Ectodermal cell (in vitro differentiated cells): ENCODE measurements around the gene CHMP1B.

Source experiments
- H3K27ac ChIP-seq: 2 replicates; pipeline ENCODE4 v1.7.0; 2013; ENCODE audit warnings: mild to moderate bottlenecking, low read depth, low read length; ENCODE audit not compliant: insufficient read depth, poor library complexity, severe bottlenecking
- H3K27me3 ChIP-seq: 2 replicates; pipeline ENCODE4 v1.7.0; 2013; ENCODE audit warnings: mild to moderate bottlenecking, low read length; ENCODE audit not compliant: insufficient read depth, control insufficient read depth, poor library complexity, severe bottlenecking
- H3K36me3 ChIP-seq: one replicate; pipeline ENCODE4 v1.7.0; 2013; ENCODE audit warnings: low read length; ENCODE audit not compliant: control insufficient read depth, insufficient read depth
- H3K4me1 ChIP-seq: one replicate; pipeline ENCODE4 v1.7.0; 2013; ENCODE audit warnings: low read length; ENCODE audit not compliant: control insufficient read depth, insufficient read depth
- H3K4me3 ChIP-seq: 2 replicates; pipeline ENCODE4 v1.7.0; 2013; ENCODE audit warnings: low read depth, low read length, control low read depth; ENCODE audit not compliant: insufficient read depth
- H3K9me3 ChIP-seq: 2 replicates; pipeline ENCODE4 v1.7.0; 2013; ENCODE audit warnings: mild to moderate bottlenecking, low read length, moderate library complexity; ENCODE audit not compliant: control insufficient read depth
- WGBS, 2 experiments: methylation state at CpG; one replicate each; pipeline ENCODE4 v1.1.7; 2013; ENCODE audit warnings: missing lambda C conversion rate in 2 of 2; 5-methylcytosine and 5-hydroxymethylcytosine counted together

The CHMP1B gene

DNA sequence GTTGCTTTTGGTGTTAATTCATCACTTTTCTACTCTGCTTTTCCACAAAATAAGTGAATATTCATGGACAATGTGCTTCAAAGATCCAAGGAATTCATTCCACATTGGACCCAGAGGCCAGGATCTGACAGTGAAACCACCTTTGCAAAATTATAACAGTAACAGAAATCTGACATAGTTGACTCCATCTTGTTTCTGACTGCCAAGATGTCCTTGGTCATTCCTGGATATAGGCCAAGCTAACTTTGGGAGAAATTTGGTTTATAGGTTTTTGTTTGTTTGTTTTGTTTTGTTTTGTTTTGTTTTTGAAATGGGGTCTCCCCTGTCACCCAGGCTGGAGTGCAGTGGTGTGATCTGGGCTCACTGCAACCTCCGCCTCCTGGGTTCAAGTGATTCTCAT lies 46.6 kb downstream of the CHMP1B start:
- no peak overlapping the region for H3K4me3 ChIP-seq
- WGBS, 2 experiments: 88 to 97% methylated on average over 1 of the region's 1 CpG
- H3K4me1 ChIP-seq: no peaks in the 10 kb centered on the region
- H3K27me3 ChIP-seq: no peaks in the 10 kb centered on the region
- no peaks in the 10 kb centered on the region for H3K36me3 ChIP-seq
- H3K27ac ChIP-seq: no peak overlapping the region
- no peaks in the 10 kb centered on the region for H3K9me3 ChIP-seq

DNA sequence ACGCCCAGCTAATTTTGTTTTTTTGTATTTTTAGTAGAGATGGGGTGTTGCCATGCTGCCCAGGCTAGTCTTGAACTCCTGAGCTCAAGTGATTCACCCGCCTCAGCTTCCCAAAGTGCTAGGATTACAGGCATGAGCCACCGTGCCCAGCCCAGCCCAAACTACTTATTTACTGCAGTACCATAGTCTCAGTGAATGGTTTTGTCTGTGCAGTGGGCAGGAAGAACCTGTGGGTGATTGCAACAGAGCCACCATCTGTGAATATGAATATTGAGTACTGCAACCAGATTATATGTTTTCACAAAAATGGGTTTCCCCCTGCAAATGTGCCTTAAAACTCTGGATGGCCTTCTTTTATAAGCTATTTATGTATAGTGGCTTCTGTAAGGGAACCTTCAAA lies 47.9 kb downstream of the CHMP1B start:
- Histone ChIP-seq H3K4me3 (no peak overlapping the region), H3K27me3 (no peaks in the 10 kb centered on the region), H3K36me3 (no peaks in the 10 kb centered on the region), H3K27ac (no peak overlapping the region), H3K9me3 (no peaks in the 10 kb centered on the region), H3K4me1 (no peaks in the 10 kb centered on the region)
- 91 to 92% methylated on average over 3 of the region's 3 CpGs for WGBS, 2 experiments

DNA sequence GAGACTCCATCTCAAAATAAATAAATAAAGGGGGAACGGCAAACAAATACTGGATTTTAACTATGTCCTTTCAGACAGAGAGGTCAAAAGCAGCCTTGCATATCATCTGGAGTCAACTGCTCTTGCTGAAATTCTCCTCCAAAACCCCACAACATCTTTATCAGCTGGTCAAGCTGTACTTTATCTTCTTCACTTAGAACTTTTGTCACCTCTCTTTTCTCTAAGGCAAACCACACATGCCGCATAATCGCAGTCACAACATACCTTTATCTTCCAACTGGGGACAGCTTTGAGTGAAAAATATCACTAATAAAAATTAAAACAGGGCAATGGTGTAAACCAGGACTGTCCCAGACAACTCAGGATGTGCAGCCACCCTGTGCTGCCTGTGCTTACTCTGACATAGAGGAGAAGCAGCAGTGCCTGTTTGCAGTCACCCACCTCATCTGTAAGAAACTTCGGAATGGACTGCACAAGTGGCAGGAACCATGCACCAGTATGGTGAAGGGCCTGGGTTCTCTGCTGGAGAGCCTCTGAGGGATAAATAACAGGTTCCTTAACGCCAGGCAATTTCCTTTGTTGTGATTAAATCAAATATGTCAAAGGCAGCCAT lies 50.7 kb downstream of the CHMP1B start:
- no peaks in the 10 kb centered on the region for H3K36me3 ChIP-seq
- WGBS, 2 experiments: 84 to 94% methylated on average over 5 of the region's 5 CpGs
- H3K27me3 ChIP-seq: no peaks in the 10 kb centered on the region
- H3K4me3 ChIP-seq: no peak overlapping the region
- H3K27ac ChIP-seq: no peak overlapping the region
- no peaks in the 10 kb centered on the region for H3K4me1 ChIP-seq
- no peaks in the 10 kb centered on the region for H3K9me3 ChIP-seq

DNA sequence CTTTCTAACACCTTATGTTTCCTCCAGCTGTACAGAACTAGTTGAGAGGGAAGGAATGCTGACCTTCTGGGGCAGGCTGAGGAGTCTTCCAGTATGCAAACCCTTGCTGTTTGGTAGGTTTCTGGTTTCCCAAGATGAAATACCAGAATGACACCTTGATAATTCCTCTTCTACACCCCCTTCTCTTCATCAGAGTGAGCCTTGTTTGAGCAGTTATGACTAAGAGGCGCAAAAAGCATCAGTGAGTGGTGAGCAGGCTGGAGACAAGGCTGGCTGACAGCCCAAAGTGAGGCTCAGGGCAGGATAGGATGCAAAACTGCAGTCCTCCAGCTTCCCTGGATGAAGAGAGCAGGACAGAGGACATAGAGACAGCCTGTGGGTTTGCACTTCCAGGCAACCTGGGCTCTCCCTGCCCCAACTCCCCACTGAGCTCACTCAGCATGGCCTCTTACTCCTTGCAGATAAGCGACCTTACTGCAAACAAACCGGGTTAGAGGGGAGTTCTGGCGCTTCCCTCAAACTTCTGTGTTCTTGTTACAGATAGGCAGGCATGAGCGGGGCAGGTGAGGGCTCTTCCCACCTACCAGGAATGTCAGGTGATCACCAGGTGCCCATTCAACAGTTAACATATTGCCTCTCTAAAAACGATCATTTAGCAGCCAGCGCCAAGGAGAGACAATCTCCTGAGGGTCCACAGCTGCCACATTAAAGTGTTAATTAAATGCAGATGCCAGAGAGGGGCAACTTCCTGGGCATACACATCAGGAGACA lies 51.5 kb downstream of the CHMP1B start:
- Histone ChIP-seq H3K27me3 (no peaks in the 10 kb centered on the region), H3K27ac (no peak overlapping the region), H3K4me1 (no peaks in the 10 kb centered on the region), H3K4me3 (no peak overlapping the region), H3K36me3 (no peaks in the 10 kb centered on the region), H3K9me3 (no peaks in the 10 kb centered on the region)
- 65% methylated on average over 7 of the region's 7 CpGs for WGBS, 2 experiments
